GM21390 (cell line): ENCODE measurements around the gene NAGPA.

ENCODE experiments used
- ATAC-seq: cut with Tn5 transposase; IDR thresholded peaks from one replicate; pipeline ENCODE4 v1.9.1; 2021; ENCODE audit not compliant: unreplicated experiment

Gene NAGPA

DNA sequence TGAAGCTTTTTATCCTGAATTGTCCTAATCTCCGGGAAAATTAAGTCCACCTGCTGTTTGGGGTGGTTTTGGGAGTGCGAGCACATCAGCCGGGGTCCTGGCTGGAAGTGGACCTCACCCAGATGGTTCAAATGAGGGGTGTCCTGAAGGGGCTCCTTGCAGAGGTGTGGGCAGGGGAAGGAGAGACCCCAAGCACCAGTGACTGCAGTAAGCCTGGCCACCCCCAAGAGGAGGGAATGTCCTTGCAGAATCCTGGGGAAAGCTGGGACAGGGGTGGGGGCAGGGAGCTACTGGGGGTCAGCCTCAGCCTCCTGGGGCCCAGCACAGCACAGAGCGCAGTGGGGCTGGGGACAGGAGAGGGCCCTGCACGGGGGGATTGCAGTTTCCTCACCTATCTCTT lies 29.4 kb downstream of the NAGPA start:
- no peak for ATAC-seq

DNA sequence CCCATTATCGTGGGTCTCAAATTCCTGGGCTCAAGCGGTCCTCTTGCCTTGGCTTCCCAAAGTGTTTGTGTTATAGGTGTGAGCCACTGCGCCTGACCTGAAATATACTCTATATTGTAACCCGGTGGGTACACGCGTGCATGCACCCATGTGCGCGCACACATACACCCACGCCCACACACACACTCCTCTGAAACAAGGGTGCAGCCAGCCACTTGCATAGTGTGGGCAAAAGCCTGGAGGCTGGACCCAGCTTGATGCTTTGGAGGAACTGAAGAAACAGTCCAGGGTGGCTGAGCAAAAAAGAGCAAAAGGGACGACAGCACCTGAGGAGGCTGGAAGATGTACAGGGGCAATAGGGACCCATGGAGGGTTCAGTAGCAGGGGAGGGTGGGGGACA lies 29.9 kb downstream of the NAGPA start:
- ATAC-seq: no peak

DNA sequence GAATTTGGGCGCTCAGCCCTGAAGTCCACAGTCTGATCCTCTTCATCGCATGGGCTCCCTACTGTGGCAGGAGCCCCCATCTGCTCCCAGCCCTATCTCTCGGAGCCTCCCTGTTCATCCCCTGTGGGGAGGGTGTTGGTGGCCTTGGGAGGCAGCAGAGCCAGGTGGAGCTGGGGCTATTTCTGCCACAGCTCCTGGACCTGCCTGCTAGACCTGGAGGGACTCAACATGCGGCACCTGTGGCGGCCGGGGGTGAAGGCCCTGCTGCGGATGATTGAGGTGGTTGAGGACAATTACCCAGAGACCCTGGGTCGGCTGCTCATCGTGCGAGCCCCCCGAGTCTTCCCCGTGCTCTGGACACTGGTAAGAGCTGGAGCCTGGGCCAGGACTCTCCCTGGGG lies 30.5 kb downstream of the NAGPA start:
- no peak for ATAC-seq

DNA sequence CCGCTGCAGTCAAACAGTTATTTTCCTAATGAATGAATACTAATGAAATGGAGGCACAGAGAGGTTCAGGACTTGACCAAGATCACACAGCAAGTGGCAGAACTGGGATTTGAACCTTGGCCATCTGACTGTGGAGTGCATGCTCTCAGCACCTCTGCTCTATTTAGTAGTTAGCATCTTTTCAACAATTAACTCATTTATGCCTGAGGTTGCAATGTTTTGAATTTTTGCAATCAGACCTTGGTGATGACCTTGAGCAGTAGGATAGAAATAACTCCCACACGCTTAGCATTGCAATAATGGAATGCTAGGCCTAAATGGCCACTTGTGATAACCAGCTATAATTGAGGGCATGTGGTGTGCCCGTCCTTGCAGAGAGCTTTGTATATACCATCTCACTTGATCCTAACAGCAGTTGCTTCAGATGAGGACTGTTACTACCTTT lies 31.0 kb downstream of the NAGPA start:
- no peak for ATAC-seq

DNA sequence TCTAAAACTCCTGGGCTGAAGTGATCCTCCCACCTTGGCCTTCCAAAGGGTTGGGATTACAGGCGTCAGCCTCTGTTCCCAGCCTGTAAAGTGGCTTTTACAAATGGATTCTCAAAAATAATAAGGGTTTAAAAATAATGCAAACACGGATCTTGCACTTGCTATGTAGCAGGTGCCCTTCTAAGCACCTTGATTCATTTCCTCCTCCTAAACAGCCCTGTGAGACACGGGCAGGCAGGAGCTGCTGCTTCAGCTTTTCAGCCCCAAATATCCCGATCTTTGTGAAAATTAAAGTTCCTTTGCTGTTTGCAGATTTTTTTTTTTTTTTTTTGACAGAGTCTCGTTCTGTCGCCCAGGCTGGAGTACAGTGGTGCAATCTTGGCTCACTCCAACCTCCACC lies 31.7 kb downstream of the NAGPA start:
- ATAC-seq: no peak

DNA sequence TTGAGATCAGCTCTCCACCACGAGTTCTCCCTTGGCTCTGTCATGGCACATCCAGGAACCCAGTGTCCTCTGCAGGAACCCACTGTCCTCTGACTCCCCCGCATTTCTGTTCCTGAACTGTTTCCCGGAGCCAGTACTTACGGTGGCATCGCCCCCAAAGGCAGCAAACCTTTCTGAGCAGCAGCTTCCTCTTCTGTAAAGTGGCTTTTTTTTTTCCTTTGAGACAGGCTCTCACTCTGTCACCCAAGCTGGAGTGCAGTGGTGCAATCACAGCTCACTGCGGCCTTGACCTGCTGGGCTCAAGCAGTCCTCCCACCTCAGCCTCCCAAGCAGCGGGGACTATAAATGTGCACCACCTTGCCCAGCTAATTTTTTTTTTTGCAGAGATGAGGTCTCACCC lies 32.2 kb downstream of the NAGPA start:
- ATAC-seq: no peak

DNA sequence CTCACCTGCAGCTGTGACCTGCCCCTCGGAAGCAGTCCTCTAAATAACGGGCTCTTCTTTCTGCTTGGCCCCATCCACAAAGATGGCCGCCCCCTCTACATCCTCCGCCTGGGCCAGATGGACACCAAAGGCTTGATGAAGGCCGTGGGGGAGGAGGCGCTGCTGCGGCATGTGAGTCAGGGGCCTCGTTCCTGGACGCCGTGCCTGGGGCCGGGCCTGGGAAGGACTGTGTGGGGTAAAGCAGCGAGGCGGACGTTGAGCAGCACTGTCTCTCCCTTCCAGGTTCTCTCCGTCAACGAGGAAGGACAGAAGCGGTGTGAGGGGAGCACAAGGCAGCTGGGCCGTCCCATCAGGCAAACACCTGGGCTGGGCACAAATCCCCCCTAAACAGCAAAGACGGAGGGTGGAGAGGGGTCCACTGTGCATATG lies 33.1 kb downstream of the NAGPA start:
- ATAC-seq: no peak

DNA sequence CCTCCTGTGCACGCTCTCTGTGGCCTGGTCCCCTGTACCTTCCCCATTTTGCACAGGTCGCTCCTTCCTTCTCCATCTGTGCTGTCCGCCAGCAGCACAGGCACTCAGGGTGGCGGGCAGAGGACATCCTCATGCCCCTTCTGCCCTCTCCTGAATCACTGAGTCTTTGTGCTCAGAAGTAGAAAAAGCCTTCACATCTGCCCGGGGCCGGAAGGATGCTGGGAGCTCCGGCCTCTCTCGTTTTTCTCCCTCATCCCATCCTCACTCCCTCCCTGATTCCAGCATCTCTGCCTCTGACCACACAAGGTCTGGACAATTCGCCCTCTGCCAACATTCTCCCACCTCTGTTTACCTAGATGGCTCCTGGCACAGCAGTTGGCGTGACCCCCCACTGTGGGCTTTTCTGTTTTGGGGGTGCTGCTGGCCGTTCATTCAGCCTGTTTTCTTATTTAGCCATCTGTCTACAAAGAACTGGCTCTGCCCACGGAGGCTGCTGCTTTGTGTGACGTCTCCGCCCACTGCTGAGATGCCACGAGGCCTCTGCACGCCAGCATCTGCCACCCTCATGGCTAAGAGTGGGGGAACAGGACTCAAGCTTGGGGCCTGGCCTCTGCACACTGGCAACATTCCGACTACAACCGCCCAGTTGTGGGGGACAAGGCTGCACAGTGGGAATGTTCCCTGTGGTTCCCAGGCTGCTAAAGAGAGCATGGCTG lies 38.9 kb downstream of the NAGPA start:
- no peak for ATAC-seq

DNA sequence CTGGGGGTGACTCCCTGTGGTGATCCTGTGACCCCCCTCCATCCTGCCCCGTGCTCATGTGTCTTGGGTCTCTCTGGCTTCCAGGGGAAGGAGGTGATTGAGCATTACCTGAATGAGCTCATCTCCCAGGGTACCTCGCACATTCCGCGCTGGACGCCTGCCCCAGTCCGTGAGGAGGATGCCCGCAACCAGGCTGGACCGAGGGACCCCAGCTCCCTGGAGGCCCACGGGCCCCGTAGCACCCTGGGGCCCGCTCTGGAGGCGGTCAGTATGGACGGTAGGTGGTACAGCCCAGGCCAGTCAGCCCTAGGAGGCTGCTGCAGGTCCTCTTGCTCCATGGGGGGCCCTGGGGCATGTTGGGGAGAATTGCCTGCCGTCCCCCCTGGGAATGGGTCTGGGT lies 42.0 kb downstream of the NAGPA start:
- ATAC-seq: no peak

DNA sequence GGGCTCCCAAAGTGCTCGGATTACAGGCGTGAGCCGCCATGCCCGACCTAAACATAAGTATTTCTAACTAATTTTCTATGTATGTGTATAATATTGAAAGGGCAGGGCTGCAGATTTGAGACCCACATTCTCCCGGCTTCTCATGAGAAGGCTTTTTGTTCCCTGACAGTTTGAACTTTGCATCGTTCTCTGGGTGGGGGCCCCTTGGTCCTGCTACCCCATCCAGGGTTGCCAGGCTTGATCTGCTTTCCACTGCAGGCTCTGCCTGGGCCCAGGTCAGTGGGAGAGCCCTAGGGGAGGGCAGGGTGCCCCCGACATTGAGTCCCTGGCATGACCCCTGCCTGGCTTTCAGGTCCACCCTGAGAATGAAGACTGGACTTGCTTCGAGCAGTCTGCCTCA lies 43.3 kb downstream of the NAGPA start:
- ATAC-seq: no peak

DNA sequence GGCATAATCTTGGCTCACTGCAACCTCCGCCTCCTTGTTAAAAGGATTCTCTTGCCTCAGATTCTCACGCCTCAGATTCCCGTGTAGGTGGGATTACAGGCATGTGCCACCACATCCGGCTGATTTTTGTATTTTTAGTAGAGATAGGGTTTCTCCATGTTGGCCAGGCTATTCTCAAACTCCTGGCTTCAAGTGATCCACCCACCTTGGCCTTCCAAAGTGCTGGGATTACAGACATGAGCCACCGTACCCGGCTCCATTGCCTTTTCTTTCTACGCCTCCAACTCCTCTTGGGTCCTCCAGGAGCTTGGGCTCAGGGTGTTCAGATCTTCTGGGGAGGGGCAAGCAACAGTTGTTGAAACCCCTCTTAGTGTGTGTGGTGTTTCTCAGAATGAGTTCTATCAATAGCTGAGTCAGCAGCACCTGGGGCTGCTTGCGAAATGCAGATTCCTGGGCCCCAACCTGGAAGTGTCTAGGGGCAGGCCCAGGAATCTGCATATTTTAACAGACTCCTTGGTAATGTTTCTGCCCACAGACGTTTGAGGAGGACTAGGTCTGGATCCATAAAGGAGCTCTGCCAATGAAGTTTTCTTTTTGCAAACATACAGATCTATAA lies 44.2 kb downstream of the NAGPA start:
- no peak for ATAC-seq

DNA sequence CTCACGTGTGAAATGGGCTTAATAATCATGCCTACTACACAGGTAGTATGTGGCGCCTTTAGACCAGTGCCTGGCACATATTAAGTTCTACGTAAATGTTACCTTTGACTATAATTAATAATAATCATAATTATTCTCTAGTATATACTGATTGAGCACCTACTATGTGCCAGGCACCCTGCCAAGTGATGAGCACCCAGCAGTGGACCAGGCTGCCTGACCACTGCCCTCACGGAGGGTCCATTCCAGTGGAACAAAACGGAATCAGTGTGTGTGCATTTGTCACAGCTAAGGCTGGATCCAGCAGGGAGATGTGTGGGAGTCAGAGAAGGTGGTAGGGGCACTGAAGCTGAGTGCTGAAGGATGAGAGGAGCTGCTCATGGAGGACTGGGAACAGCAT lies 45.1 kb downstream of the NAGPA start:
- ATAC-seq: no peak

DNA sequence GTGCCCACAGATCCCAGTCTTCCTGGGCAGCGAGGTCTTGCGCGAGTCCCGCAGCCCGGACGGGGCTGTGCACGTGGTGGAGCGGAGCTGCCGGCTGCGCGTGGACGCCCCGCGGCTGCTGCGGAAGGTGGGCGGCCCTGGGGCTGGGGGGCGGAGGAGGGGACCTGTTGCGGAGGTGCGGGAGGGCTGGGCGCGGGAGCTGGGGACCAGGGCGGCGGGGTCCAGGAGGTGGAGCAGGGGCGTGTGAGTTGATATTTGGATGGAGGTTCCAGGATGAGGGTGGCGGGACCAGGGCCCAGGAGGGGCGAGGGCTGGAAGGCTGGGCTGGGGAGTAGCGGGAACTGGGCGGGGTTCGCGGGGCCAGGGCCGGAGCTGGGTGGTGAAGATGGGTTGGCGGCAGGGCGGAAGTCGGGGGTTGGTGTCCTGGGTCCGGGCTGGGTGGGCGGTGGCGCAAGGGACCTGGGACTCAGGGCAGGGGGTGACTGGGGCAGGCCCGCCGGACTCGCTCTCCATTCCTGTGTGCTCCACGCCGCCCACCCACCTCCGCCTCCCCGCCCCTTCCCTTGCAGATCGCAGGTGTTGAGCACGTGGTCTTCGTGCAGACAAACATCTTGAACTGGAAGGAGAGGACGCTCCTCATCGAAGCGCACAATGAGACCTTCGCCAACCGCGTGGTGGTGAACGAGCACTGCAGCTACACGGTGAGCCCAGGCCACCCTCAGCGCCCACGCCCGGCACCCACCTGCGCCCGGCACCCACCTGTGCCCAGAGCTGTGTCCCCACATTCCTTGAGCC lies 46.0 kb downstream of the NAGPA start:
- no peak for ATAC-seq

DNA sequence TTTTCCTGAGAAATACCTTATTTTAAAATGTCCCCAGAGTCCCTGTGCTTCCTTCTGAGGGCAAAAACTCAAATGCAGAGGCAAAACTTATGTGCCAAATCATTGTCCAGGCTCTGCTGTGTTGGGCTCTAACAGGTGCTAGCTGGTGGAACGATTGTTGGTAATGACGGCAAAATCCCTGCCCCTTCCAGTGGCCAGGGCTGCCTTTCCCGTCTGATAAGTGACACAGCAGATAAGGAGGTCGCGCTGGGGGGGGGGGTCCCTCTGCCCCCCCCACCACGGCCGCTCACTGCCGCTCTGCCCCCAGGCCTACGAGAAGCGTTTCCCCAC lies 46.5 kb downstream of the NAGPA start:
- ATAC-seq: no peak

DNA sequence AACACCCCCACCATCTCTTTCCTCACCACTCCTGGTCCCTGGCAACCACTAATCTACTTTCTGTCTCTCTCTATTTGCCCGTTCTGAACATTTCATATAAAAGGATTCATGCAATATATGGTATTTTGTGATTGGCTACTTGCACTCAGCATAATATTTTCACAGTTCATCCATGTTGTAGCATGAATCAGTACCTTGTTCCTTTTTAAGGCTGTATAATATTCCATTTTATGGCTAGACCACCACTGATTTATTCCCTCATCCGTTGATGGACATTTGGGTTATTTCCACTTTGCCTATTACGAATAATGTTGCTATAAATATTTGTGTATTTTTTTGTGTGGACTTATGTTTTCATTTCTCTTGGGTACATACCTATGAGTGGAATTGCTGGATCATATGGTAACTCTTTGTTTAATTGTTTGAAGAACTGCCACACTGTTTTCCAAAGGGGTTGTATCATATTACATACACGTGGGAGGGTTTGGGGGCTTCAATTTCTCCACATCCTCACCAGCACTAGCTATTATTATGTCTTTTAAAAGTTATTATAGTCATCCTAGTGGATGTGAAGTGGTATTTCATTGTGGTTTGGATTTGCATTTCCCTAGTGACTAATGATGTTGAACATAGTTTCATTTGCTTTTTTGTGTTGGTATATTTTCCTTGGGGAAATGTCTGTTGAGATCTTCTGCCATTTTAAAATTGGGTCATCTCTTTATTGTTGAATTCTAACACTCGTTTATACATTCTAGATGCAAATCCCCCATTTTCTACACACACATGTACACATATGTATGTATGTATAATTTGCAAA lies 49.4 kb downstream of the NAGPA start:
- ATAC-seq: no peak

DNA sequence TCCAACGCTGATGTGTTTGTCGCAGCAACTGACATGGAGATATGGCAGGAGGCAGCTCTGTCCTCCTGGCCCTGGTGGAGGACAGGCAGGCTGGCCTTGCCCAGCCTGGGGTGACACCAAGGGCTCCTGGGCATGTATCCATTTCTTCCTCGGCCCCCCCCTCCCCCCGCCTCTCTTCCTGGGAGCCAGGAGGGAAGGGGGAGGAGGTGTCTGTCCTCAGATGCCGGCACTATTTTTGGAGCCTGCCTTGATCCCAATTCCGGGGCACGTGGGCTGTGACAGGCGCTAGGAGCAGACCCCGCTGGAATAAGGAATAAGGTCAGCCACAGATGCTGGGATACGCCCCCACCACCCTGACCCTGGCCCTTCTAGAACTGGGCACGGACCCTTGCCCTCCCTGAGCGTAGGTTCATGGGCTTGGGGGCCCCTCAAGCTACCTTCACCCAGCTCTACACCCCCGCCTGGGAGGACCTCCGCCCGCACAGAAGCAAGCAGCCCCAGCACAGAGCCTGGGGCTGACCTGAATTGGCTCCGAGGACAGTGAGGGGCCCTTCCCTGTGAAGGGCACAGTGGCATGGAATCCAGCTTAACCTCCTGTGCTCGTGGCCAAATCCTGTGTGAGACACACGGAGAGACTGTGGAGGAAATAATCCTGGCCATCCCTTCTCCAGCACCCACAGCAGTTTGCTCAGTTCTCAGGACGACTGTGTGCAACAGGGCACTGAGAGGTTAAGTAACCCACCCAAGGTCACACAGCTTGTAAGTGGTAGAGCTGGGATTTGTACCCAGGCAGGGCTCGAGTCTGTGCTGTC lies 51.5 kb downstream of the NAGPA start:
- no peak for ATAC-seq

DNA sequence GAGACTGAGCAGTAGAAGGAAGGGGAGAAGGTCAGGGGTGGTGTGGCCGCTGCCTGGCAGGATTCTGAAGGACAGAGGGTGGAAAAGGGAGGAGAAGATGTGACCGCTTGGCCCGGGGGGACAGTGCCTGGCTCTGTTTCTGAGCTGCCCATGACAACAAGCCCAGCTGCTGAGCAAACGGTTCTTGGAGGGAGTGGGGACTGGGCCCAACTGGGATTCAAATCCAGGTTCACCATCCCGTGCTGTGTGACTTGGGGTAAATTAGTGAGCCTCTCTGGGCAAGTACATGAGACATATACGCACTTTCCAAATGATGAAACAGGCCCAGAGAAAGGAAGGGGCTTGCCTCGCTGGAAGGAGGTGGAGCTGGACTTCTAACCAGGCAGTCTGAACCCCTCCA lies 52.3 kb downstream of the NAGPA start:
- no peak for ATAC-seq

DNA sequence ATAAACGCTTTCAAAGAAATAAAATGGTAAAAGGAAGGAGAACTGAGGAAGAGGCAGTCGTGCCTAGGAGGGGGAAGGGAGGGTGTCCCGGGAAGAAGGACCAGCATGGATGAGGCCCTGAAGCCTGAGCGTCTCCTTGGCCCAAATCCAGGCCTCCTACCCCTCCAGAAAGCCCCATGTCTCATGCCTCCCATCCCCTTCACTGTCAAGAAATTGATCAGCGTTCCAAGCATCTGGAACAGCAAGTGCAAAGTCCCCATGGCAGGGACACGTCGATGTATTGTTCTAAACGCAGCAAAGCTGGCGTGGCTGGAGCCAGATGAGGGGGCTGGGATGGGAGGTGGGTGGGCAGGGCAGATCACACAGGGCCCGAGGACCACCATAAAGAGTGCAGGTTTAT lies 53.0 kb downstream of the NAGPA start:
- ATAC-seq: no peak

DNA sequence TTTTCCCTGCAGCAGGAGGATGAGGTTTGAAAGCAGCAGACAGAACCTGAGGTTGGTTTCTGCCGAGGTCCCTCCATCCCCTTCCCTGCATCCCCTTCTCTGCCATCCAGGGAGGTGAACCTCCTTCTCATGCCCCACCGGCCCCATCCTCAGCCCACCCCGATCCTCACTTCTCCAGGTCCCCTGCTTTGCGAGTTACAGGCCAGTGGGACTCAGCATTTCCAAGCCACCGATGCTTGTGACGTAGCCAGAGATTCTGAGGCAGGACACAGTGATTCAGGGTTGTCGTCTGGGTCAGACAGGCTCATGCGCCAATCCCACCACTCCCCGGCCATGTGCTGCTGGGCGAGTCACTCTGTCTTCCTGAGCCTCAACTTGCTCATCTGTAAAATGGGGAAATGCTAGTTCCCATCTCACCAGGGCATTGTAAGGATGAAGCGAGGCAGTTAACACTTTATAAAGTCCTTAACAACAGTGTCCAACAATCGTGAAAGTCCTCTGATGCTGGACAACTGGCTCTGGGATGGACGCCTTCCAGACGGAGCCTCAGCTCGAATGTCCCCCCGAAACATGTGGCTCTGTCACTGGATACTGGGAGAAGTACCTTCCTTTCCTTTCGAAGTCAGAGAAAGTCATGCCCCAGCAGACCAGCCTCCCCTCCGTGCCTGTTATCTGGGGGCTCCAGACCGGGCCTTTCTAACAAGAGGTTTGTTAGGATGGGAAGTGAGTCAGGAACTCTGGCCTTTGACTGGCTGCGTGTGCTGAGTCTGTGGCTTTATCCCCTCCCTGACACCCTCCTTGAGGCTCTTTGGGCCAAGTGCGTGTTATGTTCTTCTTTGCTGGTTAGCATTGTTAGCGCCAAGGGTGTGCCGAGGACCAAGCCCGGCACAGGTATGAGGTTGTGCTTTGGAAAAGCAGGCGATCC lies 53.7 kb downstream of the NAGPA start:
- no peak for ATAC-seq

DNA sequence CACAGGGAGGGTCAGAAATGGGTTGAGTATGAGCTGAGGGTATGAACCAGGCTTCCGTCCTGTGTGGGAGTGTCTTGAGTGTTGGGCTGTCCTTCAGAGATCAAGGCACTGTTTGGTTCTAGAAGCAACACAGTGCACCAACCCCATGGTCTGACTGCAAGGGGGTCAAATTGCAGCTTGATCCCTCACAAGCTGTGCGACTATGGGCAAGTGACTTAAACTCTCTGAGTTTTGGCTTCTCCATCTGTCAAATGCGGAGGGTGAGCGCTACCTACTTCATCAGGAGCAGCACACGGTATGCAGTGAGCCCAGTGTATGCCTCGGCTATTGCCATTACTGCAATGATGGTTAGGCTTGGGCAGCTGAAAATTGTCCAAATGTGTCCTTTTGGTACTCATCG lies 54.6 kb downstream of the NAGPA start:
- no peak for ATAC-seq
